K562 (cell line): ENCODE measurements around the gene GLB1L3. TPM values are rescaled to one million over a fixed set of nuclear protein-coding genes. Genes with fewer than 3 reads are reported as not detected.

Experiments used
- BMI1 ChIP-seq: fragments of 150-350 bp; IDR thresholded peaks from 2 replicates; pipeline ENCODE4 v1.6.1; 2014; ENCODE audit warnings: low read length
- CSDE1 ChIP-seq, 2 experiments: fragments of 450-650 bp; IDR thresholded peaks; 2 replicates each; pipeline ENCODE4 v1.6.1; 2016; ENCODE audit warnings: mild to moderate bottlenecking in 1 of 2
- DACH1 ChIP-seq: fragments of 450-650 bp; IDR thresholded peaks from 2 replicates; pipeline ENCODE4 v1.6.1; 2018; ENCODE audit not compliant: partially characterized antibody
- HNRNPL ChIP-seq: fragments of 200-400 bp; formaldehyde crosslinking; IDR thresholded peaks from 2 replicates; pipeline ENCODE4 v1.6.1; 2017; ENCODE audit warnings: low read depth, mild to moderate bottlenecking, low read length
- IRF2 ChIP-seq: sonication (generic); formaldehyde crosslinking; IDR thresholded peaks from 2 replicates; pipeline ENCODE4 v1.8.1; 2022; ENCODE audit warnings: mild to moderate bottlenecking, missing genetic modification reagents
- JUNB ChIP-seq: fragments of 450-650 bp; formaldehyde crosslinking; conservative IDR thresholded peaks from 2 replicates; pipeline ENCODE4 v1.4.0; 2020; ENCODE audit warnings: mild to moderate bottlenecking
- MAFG ChIP-seq: fragments of 450-650 bp; conservative IDR thresholded peaks from 2 replicates; pipeline ENCODE4 v1.6.1; 2016; ENCODE audit warnings: missing genetic modification characterization, missing compliant biosample characterization
- NCOR1 ChIP-seq: fragments of 450-650 bp; IDR thresholded peaks from 2 replicates; pipeline ENCODE4 v1.6.1; 2016; ENCODE audit warnings: mild to moderate bottlenecking, moderate library complexity
- NEUROD1 ChIP-seq: fragments of 150-350 bp; IDR thresholded peaks from 2 replicates; pipeline ENCODE4 v1.6.1; 2014; ENCODE audit warnings: borderline replicate concordance, low read length, low read depth; ENCODE audit not compliant: partially characterized antibody
- PTRF ChIP-seq: fragments of 450-650 bp; IDR thresholded peaks from 2 replicates; pipeline ENCODE4 v1.6.1; 2016; ENCODE audit warnings: mild to moderate bottlenecking, missing genetic modification characterization, missing compliant biosample characterization
- SMC3 ChIP-seq: conservative IDR thresholded peaks from 2 replicates; pipeline ENCODE4 v1.6.1; 2011; ENCODE audit warnings: low read depth, low read length, improper control_type of control experiment; ENCODE audit not compliant: insufficient read depth
- ZFP1 ChIP-seq: fragments of 450-650 bp; formaldehyde crosslinking; IDR thresholded peaks from 2 replicates; pipeline ENCODE4 v1.4.0; 2020; ENCODE audit warnings: mild to moderate bottlenecking, mixed read lengths
- ZNF232 ChIP-seq: sonication (generic); formaldehyde crosslinking; IDR thresholded peaks from 2 replicates; pipeline ENCODE4 v1.8.0; 2022; ENCODE audit warnings: mild to moderate bottlenecking, missing genetic modification reagents
- ZNF431 ChIP-seq: sonication (generic); formaldehyde crosslinking; IDR thresholded peaks from 2 replicates; pipeline ENCODE4 v1.8.0; 2022; ENCODE audit warnings: mild to moderate bottlenecking, missing genetic modification reagents
- ZNF830 ChIP-seq: fragments of 250-450 bp; sonication (Bioruptor Pico); IDR thresholded peaks from 2 replicates; pipeline ENCODE4 v1.5.0; 2021; ENCODE audit warnings: mild to moderate bottlenecking
- polyA plus RNA-seq, 8 experiments: library from polyadenylated mRNA; depleted of rRNA in 4 of 8; stranded (reverse) in 5 of 8; unstranded in 3 of 8; fragments of >200 nt; fragmentation: Nextera tagmentation in 2 of 8; fragmentation: Illumina TruSeq in 1 of 8; extraction: Ambion mirVana in 2 of 8; extraction: Trizol in 1 of 8; gene quantifications; 2 replicates each; pipeline versions ENCODE4 v1.2.1 to v1.2.3, GENCODE V29; 2011 to 2014; ENCODE audit warnings: inconsistent platforms in 1 of 8, missing spikeins in 1 of 8
- total RNA-seq, 7 experiments: library from RNA; depleted of rRNA in 6 of 7; stranded (reverse); fragments of >200 nt in 6 of 7; fragmentation: Illumina TruSeq in 2 of 7; extraction: Trizol in 2 of 7; gene quantifications; 2 replicates each; pipeline versions ENCODE4 v1.2.1 to v1.2.3, GENCODE V29; 2011 to 2021; ENCODE audit warnings: low replicate concordance in 1 of 7
- TF ChIP-seq, protein P1 (sequence below): sonication (generic); formaldehyde crosslinking; IDR thresholded peaks from 2 replicates; pipeline ENCODE4 v1.8.0; 2022; ENCODE audit warnings: mild to moderate bottlenecking, missing genetic modification reagents
- TF ChIP-seq, protein P2 (sequence below), 2 experiments: fragments of 200-800 bp in 1 of 2; sonication (Bioruptor generic) in 1 of 2; sonication (generic) in 1 of 2; formaldehyde crosslinking in 1 of 2; IDR thresholded peaks in 1 of 2; conservative IDR thresholded peaks in 1 of 2; 2 replicates each; pipeline versions ENCODE4 v1.5.0 to v1.6.1; 2016 to 2020; ENCODE audit warnings: missing compliant biosample characterization in 1 of 2, missing genetic modification characterization in 1 of 2, missing genetic modification reagents in 1 of 2
- TF ChIP-seq, protein P3 (sequence below): sonication (generic); formaldehyde crosslinking; IDR thresholded peaks from 2 replicates; pipeline ENCODE4 v1.8.1; 2023; ENCODE audit warnings: mild to moderate bottlenecking, missing genetic modification reagents

Gene GLB1L3
- total and polyA plus RNA-seq, 9 of the 15 experiments (the other 6 are each of a cell fraction or from before 2014, with no cell fraction given), result 0.18 to 3.3 (median 0.49) TPM

DNA sequence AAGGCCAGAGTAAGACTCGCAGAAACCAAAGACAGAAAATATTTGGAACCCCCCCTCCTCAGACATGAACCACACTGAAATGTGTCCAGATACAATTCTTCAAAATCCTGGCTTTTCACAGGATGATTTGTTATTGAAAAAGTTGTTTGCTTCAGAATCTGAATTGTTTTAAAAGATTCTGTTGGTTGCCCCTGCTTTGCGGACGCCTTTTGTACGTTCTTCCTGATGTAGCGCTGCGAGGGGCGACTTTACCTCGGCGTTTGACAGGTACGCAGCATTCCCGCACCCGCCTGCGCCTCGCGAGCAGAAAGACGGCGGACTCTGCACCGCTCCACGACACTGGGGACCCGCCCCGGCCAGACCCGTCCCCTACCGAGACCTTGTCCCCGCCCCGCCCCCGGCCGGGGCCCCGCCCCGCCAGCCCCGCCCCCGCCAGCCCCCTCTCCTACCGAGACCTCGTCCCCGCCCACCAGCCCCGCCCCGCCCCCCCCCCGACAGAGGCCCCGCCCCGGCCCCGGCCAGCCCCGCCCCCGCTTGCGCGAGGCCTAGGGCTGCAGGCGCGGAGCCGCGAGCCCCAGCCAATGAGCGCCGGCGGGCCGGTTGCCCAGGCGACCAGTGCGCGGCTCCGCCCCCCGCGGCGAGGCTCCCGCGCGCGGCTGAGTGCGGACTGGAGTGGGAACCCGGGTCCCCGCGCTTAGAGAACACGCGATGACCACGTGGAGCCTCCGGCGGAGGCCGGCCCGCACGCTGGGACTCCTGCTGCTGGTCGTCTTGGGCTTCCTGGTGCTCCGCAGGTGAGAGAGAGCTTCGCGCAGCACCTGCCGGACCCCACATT is 55.4 kb downstream of the GLB1L3 start, which contains the start of gene GLB1L2 (continued):
- TF ChIP-seq ZNF232 (CRISPR knock-in tag), result peak; percentile 87; the same call in 1 of the 2 replicates
- TF ChIP-seq MAFG, result no peak
- no peak for TF ChIP-seq JUNB (CRISPR knock-in tag)
- TF ChIP-seq, protein P1, sequence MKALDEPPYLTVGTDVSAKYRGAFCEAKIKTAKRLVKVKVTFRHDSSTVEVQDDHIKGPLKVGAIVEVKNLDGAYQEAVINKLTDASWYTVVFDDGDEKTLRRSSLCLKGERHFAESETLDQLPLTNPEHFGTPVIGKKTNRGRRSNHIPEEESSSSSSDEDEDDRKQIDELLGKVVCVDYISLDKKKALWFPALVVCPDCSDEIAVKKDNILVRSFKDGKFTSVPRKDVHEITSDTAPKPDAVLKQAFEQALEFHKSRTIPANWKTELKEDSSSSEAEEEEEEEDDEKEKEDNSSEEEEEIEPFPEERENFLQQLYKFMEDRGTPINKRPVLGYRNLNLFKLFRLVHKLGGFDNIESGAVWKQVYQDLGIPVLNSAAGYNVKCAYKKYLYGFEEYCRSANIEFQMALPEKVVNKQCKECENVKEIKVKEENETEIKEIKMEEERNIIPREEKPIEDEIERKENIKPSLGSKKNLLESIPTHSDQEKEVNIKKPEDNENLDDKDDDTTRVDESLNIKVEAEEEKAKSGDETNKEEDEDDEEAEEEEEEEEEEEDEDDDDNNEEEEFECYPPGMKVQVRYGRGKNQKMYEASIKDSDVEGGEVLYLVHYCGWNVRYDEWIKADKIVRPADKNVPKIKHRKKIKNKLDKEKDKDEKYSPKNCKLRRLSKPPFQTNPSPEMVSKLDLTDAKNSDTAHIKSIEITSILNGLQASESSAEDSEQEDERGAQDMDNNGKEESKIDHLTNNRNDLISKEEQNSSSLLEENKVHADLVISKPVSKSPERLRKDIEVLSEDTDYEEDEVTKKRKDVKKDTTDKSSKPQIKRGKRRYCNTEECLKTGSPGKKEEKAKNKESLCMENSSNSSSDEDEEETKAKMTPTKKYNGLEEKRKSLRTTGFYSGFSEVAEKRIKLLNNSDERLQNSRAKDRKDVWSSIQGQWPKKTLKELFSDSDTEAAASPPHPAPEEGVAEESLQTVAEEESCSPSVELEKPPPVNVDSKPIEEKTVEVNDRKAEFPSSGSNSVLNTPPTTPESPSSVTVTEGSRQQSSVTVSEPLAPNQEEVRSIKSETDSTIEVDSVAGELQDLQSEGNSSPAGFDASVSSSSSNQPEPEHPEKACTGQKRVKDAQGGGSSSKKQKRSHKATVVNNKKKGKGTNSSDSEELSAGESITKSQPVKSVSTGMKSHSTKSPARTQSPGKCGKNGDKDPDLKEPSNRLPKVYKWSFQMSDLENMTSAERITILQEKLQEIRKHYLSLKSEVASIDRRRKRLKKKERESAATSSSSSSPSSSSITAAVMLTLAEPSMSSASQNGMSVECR (CRISPR knock-in tag), result peak; percentile 79; the same call in 1 of the 2 replicates
- peak; percentile 52; the same call in 1 of the 2 replicates for TF ChIP-seq BMI1
- no peak for TF ChIP-seq ZNF830
- TF ChIP-seq, protein P2, sequence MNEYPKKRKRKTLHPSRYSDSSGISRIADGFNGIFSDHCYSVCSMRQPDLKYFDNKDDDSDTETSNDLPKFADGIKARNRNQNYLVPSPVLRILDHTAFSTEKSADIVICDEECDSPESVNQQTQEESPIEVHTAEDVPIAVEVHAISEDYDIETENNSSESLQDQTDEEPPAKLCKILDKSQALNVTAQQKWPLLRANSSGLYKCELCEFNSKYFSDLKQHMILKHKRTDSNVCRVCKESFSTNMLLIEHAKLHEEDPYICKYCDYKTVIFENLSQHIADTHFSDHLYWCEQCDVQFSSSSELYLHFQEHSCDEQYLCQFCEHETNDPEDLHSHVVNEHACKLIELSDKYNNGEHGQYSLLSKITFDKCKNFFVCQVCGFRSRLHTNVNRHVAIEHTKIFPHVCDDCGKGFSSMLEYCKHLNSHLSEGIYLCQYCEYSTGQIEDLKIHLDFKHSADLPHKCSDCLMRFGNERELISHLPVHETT (CRISPR knock-in tag; conservative IDR thresholded peaks at IDR 0.05 in 1 of 2, IDR thresholded peaks at IDR 0.05 in 1 of 2), result peak in 1 of 2 experiments; percentile 39; a peak in 1 of 4 replicates
- no peak for TF ChIP-seq ZFP1 (CRISPR knock-in tag)
- TF ChIP-seq NEUROD1, result peak; percentile 36
- TF ChIP-seq PTRF (tag), result no peak
- TF ChIP-seq CSDE1 (IDR thresholded peaks at IDR 0.05), result no peak
- TF ChIP-seq IRF2 (CRISPR knock-in tag), result 0 out of 2 replicates have a peak, but pooled peaks have one; percentile 58
- TF ChIP-seq, protein P3, sequence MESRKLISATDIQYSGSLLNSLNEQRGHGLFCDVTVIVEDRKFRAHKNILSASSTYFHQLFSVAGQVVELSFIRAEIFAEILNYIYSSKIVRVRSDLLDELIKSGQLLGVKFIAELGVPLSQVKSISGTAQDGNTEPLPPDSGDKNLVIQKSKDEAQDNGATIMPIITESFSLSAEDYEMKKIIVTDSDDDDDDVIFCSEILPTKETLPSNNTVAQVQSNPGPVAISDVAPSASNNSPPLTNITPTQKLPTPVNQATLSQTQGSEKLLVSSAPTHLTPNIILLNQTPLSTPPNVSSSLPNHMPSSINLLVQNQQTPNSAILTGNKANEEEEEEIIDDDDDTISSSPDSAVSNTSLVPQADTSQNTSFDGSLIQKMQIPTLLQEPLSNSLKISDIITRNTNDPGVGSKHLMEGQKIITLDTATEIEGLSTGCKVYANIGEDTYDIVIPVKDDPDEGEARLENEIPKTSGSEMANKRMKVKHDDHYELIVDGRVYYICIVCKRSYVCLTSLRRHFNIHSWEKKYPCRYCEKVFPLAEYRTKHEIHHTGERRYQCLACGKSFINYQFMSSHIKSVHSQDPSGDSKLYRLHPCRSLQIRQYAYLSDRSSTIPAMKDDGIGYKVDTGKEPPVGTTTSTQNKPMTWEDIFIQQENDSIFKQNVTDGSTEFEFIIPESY, result 0 out of 2 replicates have a peak, but pooled peaks have one; percentile 29
- TF ChIP-seq NCOR1, result no peak
- TF ChIP-seq ZNF431, result peak; percentile 84
- no peak for TF ChIP-seq SMC3
- TF ChIP-seq HNRNPL, result no peak
- TF ChIP-seq DACH1, result no peak
